ENCODE measurements around the gene TSPAN18.
A peak's percentile ranks its signal among the peaks of the same experiment; 100 is the strongest.

Gene TSPAN18

GRCh38 chr11:44950031-44950624 is 223.4 kb downstream of the TSPAN18 start:
- DNase-seq = no peak

DNA sequence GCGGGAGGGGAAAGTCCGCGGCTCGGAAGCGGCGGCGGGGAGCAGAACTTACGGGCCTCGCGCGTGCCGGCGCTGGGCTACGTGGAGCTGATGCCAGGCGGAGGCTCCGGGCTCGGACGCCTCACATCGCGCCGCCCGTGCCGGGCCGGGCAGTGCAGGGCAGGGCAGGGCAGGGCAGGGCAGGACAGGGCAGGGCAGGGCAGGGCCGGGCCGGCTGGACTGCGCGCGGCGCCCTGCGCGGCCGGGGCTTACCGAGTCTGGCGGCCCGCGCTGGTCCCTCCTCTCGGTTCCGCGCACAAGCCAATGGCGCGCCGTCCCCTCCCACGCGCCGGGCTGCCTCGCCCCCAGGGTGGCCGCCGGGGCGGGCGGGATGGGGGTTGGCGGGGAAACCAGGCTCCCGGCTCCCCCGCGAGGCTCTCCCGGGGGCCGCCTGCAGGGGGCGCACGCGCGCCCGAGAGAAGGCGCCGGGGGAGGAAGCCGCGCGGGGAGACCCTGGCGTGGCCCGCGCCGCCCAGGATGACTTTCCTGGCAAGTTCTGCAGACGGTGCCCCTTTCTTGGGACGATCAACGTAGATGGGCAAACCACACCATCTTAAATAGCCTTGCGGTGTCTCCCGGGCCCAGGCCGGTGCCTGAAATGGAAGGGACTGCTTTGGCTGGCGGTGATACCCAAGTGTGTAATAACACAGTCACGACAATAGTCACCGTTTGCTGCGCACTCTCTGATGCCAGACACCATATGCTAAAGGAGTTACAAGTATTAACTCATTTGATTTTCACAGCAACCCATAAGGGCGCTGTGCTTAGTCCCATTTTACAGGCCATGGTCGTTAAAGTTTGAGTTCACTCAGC is 224.1 kb downstream of the TSPAN18 start, which contains the start of gene TP53I11:
Gene TP53I11, minus strand, starts transcription at position 259 of the 852 bp plus-strand sequence. CDS start 12,548 bp downstream, outside the sequence.
- DNase-seq = no peak

GRCh38 chr11:44952082-44952481 is 225.3 kb downstream of the TSPAN18 start:
- no peak for DNase-seq

- DNase-seq = no peak
Measured at GRCh38 chr11:44952500-44953260, 225.9 kb downstream of the TSPAN18 start.

DNA sequence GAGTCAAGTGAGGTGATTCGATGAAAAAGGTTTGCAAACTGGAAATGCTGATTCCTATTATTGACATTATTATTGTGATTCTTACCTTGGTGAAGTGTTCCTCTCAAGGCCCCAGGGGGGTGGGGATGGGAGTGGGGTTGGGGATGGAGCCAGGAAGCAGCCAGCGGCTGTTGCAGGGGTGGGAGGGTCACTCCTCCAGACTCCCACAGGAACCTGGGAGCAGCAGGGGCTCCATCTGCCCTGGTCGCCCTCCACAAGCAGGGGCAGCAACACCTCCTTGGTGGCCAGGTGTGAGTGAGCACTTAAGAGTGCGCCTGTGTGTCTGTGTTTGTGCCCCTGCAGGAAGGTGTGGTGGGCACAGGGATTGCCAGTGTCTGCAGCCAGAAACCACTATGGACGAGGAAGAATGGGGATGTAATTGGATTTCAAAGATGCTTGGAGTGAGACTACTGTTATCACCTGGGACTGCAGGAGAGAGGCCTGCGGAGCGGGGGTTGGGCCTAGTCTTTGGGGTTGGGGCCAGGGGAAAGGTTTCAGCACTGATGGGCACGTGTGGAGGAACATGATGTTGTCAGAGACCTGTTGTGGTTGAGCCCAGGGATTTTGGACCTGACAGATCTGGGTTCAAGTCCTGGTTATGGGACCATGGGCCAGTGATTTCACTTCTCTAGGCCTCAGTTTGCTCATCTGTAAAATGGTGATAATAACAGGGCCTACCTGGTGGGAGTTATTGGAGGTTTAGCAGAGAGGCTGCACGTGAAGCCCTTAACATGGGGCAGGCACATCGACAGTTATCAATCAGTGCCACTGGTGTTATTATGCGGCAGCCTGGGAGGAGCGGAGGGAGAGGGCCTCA is 227.5 kb downstream of the TSPAN18 start:
- no peak for DNase-seq

- no peak for DNase-seq
Measured at GRCh38 chr11:44955015-44955738, 228.4 kb downstream of the TSPAN18 start.

- DNase-seq = peak; percentile 70
Measured at GRCh38 chr11:44957040-44957515, 230.3 kb downstream of the TSPAN18 start.

- no peak for DNase-seq
Measured at GRCh38 chr11:44957776-44958564, 231.2 kb downstream of the TSPAN18 start.

GRCh38 chr11:44959064-44959463 is 232.3 kb downstream of the TSPAN18 start:
- DNase-seq = no peak

DNA sequence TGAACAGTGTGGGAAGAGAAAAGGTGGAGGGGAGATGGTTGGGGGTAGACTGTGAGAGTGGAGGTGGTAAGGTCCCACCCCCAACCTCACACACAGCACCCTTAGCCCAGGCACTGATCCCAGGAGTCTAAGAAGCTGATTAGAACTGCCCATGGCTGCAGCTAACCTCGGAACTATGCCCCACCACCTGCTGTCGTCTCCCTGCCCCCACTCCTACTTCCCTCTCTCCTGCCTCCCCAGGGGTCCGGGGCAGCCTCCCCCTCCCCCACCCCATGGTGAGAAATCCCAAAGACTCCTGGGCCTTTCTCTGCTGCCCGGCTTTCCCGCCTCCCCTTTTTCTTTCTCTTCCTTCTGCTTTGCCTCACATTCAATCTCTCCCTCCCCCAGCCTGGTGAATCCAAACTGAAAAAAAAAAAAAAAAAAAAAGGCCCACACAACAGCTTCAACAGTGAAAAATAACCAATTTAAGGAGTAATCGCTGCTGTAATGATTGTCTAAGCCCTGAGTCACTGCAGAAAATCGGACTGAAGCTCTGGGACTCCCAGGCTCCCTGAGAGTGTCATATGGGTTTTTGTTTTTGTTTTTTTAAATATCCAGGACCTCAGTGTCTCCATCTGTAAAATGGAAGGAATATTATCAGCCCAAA is 233.6 kb downstream of the TSPAN18 start:
- no peak for DNase-seq

GRCh38 chr11:44962464-44962863 is 235.7 kb downstream of the TSPAN18 start:
- no peak for DNase-seq

GRCh38 chr11:44963136-44963535 is 236.4 kb downstream of the TSPAN18 start:
- DNase-seq = no peak

GRCh38 chr11:44963948-44964347 is 237.2 kb downstream of the TSPAN18 start:
- DNase-seq = no peak

- peak; percentile 85 for DNase-seq
Measured at GRCh38 chr11:44964526-44965209, 237.9 kb downstream of the TSPAN18 start.

- no peak for DNase-seq
Measured at GRCh38 chr11:44966694-44967093, 239.9 kb downstream of the TSPAN18 start.

DNA sequence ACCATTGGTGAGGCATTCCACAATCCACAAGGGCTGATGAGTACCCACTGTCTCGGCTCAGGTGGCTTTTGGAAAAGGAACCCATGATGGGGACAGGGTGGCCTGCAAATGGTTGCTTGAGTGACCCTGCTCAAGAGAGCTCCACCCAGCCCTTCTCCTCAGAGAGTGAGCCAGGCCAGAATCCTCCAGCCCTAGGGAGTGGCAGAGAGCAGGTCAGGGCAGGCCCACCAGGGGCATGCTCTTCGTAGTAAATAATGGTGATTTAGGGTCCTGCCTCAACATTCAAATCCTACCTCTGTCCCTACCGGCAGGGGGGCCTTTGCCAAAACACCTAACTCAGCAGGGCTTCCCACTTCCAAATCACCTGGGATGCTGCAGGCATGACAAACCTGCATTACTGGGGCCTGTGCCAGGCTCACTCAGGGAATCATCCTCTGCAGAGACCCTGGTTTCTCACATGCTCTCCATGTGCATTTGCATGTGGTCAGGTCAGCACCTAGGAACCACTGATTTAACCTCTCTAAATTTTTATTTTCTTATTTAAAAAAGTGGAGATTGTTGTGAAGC is 241.3 kb downstream of the TSPAN18 start:
- no peak for DNase-seq

- DNase-seq = no peak
Measured at GRCh38 chr11:44968510-44968909, 241.7 kb downstream of the TSPAN18 start.

- DNase-seq = no peak
Measured at GRCh38 chr11:44969651-44970252, 243.0 kb downstream of the TSPAN18 start.

DNA sequence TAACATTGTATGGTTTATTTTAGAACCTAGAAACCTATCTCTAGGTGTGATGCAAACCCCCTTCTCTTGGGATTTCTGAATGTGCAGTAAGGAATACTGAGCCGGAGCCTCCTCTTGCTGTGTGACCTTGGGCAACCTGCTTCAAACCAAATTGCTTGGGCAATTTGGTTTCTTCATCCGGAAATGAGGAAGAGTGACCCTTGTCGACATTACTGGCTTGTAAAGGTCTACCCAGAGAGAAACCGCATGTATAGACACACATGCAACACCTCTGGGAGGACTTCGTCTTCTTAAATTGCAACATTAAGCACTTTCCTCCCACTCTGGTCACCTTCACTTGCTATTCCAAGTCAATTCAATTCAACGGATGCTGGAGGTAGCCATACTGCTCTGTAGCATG is 243.5 kb downstream of the TSPAN18 start:
- no peak for DNase-seq
